HG03196 (cell line): Measurements from ENCODE around the gene TMC3.

Experiments used
- ATAC-seq: cut with Tn5 transposase; IDR thresholded peaks from one replicate; pipeline ENCODE4 v1.9.1; 2021; ENCODE audit not compliant: unreplicated experiment

TMC3 gene

DNA sequence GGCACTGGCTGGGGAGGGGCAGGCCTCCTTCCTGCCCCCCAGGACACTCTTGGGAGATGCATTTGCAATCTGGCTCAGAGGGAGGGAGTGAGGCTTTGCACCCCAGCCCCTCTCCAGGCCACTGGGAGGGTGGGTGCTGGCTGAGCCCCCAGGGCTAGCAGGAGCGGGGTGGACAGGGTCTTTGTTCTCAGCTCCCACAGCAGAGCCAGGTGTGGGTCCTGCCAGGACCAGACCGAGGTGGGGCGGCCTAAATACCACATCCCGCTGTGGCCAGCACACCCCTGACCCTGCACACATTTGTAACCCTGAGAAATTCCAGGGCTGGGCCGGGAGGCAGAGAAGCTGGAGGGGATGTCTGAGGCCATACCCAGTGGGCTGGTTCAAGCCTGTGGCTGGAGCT, 91.1 kb downstream of the TMC3 start:
- ATAC-seq: no peak

- ATAC-seq: no peak
Observed at GRCh38 chr15:81282606-81282895, 91.5 kb downstream of the TMC3 start.

DNA sequence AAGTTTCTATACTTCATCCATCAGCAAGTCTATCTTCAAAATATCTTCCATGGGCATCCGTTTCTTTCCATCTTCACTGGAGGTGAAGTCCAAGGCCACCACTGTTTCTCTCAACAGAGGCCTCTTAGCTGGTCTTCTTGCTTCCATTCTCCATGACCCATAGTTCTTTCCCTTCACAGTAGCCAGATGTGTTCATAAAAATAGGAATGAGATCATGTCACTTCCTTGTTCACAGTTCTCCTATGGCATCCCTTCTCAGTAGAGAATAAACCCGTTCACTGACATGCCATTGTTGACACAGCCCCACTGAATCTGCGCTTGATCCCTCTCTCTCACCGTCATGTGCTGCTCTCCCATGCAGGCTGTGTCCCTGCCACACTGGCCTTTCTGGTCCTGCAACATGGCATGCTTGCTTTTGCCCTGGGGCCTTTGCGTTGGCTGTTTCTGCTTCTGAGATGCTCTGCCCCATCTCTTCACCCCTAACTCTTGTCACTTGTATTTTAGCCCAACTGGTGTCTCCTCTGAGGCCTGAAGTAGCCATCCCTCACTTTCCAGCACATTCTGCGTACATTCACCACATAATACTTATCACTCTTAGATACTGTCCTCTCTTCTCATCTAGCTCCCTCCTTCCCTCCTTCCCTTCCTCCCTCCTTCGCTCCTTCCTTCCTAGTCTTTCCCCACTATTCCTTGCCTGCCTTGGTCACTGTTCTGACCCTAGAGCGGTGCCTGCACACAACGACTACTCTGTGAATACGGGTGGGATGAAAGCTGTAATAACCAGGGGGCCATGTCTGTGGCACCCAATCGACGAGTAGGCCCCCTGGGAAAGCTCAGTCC, 92.0 kb downstream of the TMC3 start:
- no peak for ATAC-seq

DNA sequence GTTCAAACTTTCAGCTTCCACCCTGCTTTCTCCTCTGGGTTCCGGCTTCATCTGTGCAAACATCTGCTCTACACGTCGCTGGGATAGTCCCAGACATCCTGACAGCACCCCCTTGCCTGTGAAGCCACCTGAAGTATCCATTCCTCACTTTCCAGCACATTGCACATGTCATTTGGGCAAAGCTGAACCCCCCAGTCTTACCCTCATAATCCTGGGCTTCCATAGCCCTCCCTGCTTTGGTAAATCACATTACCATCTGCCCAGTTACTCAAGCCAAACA, 92.6 kb downstream of the TMC3 start:
- no peak for ATAC-seq
